Epithelial cell of proximal tubule (primary cell): Measurements from ENCODE around the gene PLEKHG3. TPM values are rescaled to one million over a fixed set of nuclear protein-coding genes. Genes with fewer than 3 reads are reported as not detected.

Source experiments
- DNase-seq: peaks from one replicate; pipeline ENCODE4 v3.0.0-alpha.2; 2011; ENCODE audit warnings: low read depth
- H3K4me3 ChIP-seq: 2 replicates; pipeline ENCODE4 v1.5.1; 2011; ENCODE audit warnings: low read depth, mild to moderate bottlenecking, low read length
- total RNA-seq: library from RNA; depleted of rRNA; stranded (reverse); fragments of >200 nt; gene quantifications from 2 replicates; pipeline ENCODE4 v1.2.3, GENCODE V29; 2015
- TF ChIP-seq, protein P1 (sequence below): conservative IDR thresholded peaks from 2 replicates; pipeline ENCODE4 v1.5.1; 2012; ENCODE audit warnings: low read depth, mild to moderate bottlenecking, low read length

PLEKHG3 gene
- total RNA-seq, 1 donor from 2014 or later: 48.1 TPM

GRCh38 chr14:64725261-64725815 is 21.1 kb downstream of the PLEKHG3 start:
- H3K4me3 ChIP-seq: no peak overlapping the region
- DNase-seq: no peak

GRCh38 chr14:64725879-64726584 is 21.8 kb downstream of the PLEKHG3 start:
- TF ChIP-seq, protein P1, sequence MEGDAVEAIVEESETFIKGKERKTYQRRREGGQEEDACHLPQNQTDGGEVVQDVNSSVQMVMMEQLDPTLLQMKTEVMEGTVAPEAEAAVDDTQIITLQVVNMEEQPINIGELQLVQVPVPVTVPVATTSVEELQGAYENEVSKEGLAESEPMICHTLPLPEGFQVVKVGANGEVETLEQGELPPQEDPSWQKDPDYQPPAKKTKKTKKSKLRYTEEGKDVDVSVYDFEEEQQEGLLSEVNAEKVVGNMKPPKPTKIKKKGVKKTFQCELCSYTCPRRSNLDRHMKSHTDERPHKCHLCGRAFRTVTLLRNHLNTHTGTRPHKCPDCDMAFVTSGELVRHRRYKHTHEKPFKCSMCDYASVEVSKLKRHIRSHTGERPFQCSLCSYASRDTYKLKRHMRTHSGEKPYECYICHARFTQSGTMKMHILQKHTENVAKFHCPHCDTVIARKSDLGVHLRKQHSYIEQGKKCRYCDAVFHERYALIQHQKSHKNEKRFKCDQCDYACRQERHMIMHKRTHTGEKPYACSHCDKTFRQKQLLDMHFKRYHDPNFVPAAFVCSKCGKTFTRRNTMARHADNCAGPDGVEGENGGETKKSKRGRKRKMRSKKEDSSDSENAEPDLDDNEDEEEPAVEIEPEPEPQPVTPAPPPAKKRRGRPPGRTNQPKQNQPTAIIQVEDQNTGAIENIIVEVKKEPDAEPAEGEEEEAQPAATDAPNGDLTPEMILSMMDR: peak; percentile 18
- no peak overlapping the region for H3K4me3 ChIP-seq
- DNase-seq: no peak

More at GRCh38 chr14:64725261-64725815, 21.1 kb downstream of the PLEKHG3 start:
- TF ChIP-seq, protein P1: no peak

DNA sequence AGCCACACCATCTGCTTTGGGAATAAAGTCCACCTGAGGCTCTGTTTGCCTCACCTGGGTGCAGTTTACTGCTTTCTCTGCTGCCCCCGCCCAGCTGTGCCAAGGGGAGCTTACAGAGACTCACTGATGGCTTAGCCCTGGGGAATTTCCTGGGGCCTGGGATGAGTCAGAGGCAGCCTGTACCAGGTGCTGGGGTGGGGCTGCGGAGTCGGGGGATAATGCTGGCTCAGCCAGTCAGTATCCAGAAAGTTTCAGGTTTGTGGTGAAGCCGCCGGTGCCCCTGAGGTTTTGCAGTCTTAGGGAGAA is 22.3 kb downstream of the PLEKHG3 start:
- DNase-seq: no peak
- H3K4me3 ChIP-seq: no peak overlapping the region
- TF ChIP-seq, protein P1: no peak

DNA sequence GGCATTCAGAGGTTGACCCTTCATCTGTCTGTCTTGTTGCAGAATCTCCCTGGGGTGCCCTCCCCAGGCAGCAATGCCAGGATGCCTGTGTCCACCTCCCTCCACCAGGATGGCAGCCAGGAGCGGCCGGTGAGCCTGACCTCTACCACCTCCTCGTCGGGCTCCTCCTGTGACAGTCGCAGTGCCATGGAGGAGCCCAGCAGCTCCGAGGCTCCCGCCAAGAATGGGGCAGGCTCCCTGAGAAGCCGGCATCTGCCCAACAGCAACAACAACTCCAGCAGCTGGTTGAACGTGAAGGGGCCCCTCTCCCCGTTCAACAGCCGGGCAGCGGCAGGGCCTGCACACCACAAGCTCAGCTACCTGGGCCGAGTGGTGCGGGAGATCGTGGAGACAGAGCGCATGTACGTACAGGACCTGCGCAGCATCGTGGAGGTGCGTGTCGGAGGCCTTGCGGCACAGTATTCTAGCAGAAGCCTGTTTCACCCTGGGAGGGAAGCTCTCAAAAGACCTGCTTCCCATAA is 23.4 kb downstream of the PLEKHG3 start:
- TF ChIP-seq, protein P1: no peak
- no peak for DNase-seq
- no peak overlapping the region for H3K4me3 ChIP-seq

DNA sequence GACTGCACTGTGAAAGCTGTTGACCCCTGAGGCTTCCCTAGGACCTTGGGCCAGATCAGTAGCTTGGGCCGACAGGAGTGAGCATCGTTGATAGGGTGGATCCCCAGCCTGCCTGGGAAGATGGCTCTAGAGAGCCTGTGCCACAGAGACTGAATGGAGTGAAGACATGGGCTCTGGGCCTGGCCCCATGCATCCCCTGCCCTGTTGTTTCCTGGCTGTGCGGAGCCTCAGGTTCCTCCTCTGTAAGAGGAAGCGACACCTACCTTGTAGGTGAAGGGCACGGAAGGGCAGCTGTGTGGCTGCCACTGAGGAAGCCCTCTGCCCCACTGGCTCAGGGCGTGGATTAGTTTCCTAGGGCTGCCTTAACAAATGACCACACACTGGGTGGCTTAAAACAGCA is 23.9 kb downstream of the PLEKHG3 start:
- no peak for DNase-seq
- H3K4me3 ChIP-seq: no peak overlapping the region
- TF ChIP-seq, protein P1: no peak

DNA sequence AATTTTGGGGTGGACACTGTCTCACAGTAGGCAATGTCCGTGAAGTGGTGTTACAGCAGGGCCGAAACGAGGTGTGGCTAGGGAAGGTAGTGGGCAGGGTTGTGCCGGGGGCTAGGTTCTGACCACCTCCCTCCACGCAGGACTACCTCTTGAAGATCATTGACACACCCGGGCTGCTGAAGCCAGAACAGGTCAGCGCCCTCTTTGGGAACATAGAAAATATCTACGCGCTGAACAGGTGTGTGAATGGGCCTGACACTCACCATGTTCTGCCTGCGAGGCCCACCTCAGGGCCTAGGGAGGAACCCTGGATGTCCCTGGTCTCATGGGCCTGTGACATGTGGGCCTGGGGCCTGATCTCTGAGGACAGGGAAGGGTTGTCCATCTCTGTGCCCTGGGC is 24.6 kb downstream of the PLEKHG3 start:
- TF ChIP-seq, protein P1: no peak
- DNase-seq: no peak
- H3K4me3 ChIP-seq: no peak overlapping the region

DNA sequence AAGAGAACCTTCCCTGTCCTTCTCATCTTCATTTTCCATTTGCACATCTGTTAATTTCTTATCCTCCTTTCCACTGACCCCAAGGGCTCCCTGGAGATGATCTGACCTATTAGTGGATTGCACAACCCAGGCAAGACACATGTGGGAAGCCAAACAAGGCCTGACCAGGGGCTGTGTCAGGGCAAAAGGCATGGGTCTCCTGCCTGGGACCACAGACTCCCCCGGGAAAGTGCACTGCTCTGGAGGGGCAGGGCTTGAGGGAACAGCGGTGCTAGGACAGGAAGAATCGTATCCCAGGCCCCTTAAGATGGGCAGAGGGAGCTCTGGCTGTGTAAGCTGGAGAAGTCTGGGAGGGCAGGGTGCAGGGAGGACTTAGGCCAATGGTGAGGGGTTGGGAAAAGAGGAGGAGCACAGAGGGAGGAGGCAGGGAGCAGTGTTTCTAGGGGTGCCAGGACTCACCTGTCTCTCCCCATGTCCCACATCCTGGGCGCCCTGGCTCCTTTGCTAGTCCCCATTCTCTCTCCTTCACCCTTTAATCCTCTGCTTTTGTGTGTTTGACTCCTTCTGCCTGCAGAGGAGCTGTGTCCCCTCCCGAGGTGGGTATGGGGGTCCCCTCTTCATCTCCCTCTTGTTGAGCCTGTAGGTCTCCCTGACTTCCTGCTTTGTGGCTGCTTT is 25.3 kb downstream of the PLEKHG3 start:
- TF ChIP-seq, protein P1: no peak
- no peak overlapping the region for H3K4me3 ChIP-seq
- DNase-seq: no peak
